Eye (tissue), 1 donor: ENCODE measurements around the gene ALG6.
"Not testable (repeated sequence)": the region's sequence is repeated elsewhere in the genome, so short reads cannot be mapped to it uniquely, and the experiment has no call there.

Experiments
- DNase-seq: peaks from one replicate; pipeline ENCODE4 v3.0.0-alpha.2; 2015

Gene ALG6

DNA sequence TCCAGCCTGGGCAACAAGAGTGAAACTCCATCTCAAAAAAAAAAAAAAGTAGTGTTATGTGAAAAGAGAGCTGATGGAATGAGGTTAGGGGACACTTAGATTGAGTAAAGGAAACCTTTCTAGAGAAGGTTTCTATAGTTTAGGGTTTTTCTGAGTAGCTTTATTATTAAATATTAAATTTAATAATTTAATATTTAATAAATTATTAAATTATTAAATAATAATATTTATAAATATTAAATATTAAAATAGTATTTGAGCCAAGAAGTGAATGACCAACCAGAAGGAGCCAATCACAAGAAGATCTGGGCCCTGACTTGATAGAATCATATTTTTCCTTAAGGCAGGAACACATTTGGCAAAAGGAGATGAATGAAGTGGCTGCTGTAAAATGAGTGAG is 50.7 kb downstream of the ALG6 start:
- no peak for DNase-seq

DNA sequence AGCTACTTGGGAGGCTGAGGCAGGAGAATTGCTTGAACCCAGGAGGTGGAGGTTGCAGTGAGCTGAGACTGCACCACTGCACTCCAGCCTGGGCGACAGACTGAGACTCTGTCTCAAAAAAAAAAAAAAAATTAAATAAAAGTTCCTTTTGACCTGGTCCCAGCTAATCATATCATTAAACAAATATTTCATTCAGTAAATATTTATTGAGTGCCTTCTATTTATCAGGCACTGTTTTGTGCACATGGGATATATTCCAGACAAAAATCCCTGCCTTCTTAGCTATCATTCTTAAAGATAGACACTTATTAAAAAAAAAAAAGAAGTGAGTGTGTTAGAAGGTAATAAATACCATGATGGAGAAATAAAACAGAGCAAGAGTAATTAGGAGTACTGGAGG is 53.3 kb downstream of the ALG6 start:
- not testable (repeated sequence) for DNase-seq

DNA sequence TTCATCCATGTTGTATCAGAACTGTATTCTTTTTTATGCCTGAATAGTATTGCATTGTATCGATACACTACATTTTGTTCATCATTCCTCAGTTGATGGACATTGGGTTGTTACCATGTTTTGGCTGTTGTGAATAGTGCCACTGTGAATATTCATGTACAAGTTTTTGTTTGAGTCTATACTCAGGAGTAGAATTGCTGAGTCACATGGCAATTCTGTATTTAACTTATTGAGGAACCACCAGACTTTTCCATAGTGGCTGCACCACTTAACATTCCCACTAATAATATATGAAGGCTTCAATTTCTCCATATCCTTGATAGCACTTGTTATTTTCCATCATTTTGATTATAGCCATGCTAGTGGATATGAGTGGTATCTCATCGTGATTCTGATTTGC is 56.2 kb downstream of the ALG6 start:
- DNase-seq = no peak

DNA sequence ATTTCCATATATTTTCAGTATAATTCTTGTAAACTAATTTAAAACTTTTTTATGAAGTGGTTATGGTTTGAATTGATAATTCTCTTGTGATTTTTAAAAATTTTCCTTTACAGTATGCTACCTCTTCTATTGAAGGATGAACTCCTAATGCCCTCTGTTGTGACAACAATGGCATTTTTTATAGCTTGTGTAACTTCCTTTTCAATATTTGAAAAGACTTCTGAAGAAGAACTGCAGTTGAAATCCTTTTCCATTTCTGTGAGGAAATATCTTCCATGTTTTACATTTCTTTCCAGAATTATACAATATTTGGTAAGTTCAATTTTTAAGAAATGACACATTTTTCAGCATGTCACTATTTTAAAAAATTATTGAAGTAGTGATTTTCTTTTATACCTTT is 61.4 kb downstream of the ALG6 start:
- DNase-seq = no peak

GRCh38 chr1:63429281-63429680 is 61.9 kb downstream of the ALG6 start:
- no peak for DNase-seq

DNA sequence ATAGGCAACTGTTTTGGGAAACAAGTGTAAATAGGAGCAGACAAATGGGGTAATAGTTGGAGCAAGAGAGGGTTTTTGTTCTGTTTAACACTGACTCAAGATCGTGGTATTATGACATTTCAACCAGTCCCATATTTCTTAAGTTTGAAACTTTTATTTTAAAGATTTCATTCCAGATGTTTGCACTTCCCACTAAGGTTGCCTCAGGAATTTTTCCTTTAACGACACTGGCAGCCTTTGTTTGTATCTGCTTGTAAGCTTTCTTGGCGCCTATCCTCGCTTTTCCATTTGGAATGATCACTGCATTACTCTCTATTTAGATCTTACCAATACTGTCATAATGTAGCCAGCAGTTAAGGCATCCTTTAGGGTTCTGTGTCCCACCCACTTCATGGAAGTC is 67.7 kb downstream of the ALG6 start:
- no peak for DNase-seq

- no peak for DNase-seq
Measured at GRCh38 chr1:63442141-63442475, 74.7 kb downstream of the ALG6 start.

DNA sequence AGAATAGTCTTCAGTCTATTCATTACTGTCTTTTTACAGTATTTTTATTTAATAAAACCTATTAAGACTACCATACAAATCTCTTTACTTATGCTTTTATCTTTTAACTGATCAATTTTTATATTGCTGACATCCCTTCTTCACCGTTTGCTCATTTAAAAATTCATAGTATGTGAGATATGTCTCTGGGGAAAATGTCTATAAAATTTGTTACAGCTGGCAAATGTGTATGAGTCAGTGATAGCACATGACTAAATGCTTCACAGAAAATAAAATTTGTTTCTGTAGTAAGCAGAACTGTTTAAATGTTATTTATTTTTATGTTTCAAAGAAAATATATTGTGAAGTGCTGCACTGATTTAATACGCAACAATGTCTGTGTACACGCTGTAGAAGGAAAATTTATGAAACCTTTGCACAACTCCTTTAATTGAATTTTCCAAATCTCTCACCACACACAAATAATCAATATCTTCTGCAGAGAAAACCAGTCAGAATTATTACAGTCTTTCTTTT is 81.4 kb downstream of the ALG6 start:
- no peak for DNase-seq

GRCh38 chr1:63450416-63450815 is 83.0 kb downstream of the ALG6 start:
- DNase-seq = no peak

DNA sequence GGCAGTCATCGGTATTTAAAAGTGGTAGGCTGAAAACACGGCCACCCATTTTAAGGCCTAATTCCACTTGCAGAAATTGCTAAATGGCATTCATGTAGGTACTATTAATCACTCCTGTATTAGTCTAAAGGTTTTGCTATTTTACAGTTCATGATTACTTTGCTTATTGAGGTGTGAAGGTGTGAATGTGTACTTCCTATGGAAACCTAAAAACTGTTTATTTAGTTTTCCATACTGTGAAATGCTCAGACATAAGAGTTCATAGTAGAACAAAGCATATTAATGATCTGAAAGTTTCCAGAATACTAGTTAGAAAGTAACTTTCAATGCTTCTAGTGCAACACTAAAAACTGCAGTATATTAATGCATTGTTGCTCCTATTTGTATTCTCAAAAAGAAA is 85.8 kb downstream of the ALG6 start:
- no peak for DNase-seq

DNA sequence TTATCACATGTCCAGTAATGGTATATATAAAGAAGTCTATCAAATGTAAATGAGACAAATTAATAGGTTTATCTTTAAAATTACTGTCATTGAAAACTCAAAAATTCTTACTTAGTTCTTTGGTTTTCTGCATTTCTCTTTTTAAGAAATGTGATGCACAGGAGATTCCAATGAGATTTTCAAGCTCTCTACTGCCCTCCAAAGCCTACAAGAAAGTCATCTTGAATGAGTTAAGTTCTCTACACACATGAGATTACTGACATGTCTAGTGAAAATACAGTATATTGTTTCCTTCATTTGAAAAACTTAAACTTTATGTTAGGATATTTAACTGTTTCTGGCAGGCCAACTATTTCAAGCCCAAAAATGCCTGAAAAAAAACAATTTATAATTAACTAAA is 86.8 kb downstream of the ALG6 start:
- no peak for DNase-seq

DNA sequence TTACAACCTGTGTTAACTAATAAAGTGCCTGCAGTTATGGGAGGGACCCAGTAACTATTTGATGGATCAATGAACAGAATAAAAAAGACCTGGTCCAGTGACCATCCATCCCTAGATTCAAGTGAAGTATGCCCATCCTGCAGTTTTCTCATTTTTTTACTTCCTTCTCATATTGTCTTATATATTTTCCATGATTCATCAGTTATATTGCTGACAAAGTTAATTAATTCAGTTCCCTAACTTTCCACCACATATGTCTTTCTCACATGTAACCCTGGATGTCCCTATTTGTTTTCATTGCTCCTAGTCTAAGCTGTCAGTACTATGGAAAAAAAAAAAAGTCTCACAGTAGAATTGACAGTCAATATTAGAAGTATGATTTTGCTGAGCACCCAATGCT is 91.3 kb downstream of the ALG6 start:
- DNase-seq = no peak

DNA sequence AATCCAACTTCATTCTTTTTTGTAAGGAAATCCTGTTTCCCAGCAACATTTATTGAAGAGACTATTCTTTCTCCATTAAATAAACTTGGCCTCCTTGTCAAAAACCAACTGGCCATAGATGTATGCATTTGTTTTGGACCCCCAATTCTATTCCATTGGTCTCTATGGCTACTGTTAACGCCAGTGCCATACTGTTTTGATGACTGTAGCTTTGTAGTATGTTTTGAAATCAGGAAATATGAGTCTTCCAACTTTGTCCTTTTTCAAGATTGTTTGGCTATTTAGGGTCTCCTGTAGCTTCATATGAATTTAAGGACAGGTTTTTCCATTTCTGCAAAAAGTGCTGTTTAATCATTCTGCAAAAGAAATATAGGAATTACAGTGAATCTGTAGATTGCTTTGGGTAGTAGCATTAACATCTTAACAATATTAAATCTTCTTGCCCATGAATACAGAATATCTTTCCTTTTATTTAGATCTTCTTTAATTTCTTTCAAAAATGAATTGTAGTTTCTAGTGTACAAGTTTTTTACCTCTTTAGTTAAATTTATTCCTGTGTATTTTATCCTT is 94.3 kb downstream of the ALG6 start:
- DNase-seq = peak; percentile 16

- DNase-seq = no peak
Measured at GRCh38 chr1:63463248-63463647, 95.8 kb downstream of the ALG6 start.

- DNase-seq = no peak
Measured at GRCh38 chr1:63466181-63466580, 98.8 kb downstream of the ALG6 start.

GRCh38 chr1:63466759-63467158 is 99.3 kb downstream of the ALG6 start:
- DNase-seq = no peak

DNA sequence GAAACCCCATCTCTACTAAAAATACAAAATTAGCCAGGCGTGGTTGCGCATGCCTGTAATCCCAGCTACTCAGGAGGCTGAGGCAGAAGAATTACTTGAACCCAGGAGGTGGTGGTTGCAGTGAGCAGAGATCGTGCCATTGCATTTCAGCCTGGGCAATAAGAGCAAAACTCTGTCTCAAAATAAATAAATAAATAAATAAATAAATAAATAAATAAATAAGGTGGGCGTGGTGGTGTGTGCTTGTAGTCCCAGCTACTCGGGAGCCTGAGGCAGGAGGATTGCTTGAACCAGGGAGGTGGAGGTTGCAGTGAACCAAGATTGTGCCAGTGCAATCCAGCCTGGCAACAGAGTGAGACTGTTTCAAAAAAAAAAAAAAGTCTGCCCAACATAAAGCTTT is 101.3 kb downstream of the ALG6 start:
- not testable (repeated sequence) for DNase-seq

GRCh38 chr1:63475761-63476160 is 108.3 kb downstream of the ALG6 start:
- no peak for DNase-seq

GRCh38 chr1:63480057-63480456 is 112.6 kb downstream of the ALG6 start:
- DNase-seq = no peak

GRCh38 chr1:63486629-63487028 is 119.2 kb downstream of the ALG6 start:
- no peak for DNase-seq

DNA sequence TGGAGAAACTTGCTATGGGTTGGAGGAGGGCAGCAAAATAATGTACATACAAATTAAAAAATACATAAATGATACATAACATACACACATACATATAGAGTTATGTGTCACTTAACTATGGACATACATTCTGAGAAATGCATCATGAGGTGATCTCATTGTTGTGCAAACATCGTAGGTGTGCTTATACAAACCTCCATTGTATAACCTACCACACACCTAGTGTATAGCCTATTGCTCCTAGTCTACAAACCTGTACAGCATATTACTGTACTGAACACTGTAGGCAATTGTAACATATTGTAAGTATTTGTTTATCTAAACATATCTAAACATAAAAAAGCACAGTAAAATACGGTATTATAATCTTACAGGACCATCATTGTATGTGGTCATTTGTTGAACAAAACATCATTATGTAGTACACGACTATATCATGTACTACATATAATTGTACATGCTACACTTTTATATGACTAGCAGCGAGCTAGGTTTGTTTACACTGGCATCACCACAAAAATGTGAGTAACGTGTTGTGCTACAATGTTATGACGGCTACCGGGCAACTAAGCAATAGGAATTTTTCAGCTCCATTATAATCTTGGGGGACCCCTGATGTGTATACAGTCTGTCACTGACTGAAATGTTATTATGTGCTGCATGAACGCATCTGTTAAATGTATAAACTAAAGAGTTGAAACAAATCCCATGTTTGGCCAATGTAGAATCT is 120.1 kb downstream of the ALG6 start:
- DNase-seq = peak; percentile 18
